ENCODE results near the gene CPEB2.

DNA sequence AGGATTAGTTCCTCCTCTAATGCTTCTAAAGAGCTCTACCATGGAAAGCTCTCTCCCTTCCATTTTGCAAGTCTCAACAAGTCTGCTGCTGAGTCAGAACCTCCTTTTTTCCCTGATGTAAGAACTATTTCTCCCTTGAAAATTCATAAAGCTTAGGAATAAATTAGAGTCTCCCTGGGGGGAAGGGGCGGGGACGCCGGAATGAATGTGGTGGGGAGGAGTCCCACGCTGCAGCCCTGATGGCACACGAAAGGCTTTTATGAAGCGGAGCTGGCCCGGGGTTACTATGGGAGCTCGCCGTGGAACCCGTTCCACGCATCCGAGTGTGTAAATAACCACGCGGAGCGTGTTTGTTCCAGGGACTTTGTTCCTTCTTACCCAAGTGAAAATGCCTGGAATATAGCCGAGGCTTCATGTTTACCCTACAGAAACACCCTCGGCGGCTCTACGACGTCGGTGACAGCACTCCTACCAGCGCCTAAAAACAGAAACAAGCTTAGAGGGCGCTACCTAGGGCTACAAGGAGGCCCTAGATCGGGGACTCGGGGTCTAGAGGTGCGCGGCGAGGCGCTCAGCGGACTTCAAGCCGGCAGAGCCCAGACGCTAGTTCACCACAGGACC, 923 bp upstream of the CPEB2 start:
- no peak for TF ChIP-seq EZH2phosphoT487 (IDR thresholded peaks at IDR 0.05; ENCODE audit: borderline replicate concordance, low read depth, low read length)
- TF ChIP-seq, protein P1, sequence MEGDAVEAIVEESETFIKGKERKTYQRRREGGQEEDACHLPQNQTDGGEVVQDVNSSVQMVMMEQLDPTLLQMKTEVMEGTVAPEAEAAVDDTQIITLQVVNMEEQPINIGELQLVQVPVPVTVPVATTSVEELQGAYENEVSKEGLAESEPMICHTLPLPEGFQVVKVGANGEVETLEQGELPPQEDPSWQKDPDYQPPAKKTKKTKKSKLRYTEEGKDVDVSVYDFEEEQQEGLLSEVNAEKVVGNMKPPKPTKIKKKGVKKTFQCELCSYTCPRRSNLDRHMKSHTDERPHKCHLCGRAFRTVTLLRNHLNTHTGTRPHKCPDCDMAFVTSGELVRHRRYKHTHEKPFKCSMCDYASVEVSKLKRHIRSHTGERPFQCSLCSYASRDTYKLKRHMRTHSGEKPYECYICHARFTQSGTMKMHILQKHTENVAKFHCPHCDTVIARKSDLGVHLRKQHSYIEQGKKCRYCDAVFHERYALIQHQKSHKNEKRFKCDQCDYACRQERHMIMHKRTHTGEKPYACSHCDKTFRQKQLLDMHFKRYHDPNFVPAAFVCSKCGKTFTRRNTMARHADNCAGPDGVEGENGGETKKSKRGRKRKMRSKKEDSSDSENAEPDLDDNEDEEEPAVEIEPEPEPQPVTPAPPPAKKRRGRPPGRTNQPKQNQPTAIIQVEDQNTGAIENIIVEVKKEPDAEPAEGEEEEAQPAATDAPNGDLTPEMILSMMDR (conservative IDR thresholded peaks at IDR 0.05; ENCODE audit: low read length): peak; percentile 46; the same call in 1 of the 2 replicates

Data from OCI-LY7 (cell line).